Lower leg skin (tissue), 3 donors: ENCODE results near the gene MAN2A2.

Experiments
- POLR2A ChIP-seq, 2 donors: fragments of 450-650 bp; IDR thresholded peaks; one replicate each; pipeline ENCODE4 v1.6.1; 2016 to 2017; ENCODE audit warnings: antibody characterized with exemption in 2 of 2, mild to moderate bottlenecking in 1 of 2, moderate library complexity in 1 of 2
- TF ChIP-seq, protein P1 (sequence below), 3 donors: fragments of 450-650 bp; IDR thresholded peaks; one replicate each; pipeline ENCODE4 v1.5.1; 2016; ENCODE audit warnings: antibody characterized with exemption in 3 of 3, mild to moderate bottlenecking in 3 of 3, moderate library complexity in 2 of 3

- TF ChIP-seq, protein P1, sequence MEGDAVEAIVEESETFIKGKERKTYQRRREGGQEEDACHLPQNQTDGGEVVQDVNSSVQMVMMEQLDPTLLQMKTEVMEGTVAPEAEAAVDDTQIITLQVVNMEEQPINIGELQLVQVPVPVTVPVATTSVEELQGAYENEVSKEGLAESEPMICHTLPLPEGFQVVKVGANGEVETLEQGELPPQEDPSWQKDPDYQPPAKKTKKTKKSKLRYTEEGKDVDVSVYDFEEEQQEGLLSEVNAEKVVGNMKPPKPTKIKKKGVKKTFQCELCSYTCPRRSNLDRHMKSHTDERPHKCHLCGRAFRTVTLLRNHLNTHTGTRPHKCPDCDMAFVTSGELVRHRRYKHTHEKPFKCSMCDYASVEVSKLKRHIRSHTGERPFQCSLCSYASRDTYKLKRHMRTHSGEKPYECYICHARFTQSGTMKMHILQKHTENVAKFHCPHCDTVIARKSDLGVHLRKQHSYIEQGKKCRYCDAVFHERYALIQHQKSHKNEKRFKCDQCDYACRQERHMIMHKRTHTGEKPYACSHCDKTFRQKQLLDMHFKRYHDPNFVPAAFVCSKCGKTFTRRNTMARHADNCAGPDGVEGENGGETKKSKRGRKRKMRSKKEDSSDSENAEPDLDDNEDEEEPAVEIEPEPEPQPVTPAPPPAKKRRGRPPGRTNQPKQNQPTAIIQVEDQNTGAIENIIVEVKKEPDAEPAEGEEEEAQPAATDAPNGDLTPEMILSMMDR (IDR thresholded peaks at IDR 0.05): no peak
- TF ChIP-seq POLR2A (IDR thresholded peaks at IDR 0.05): no peak
Observed at GRCh38 chr15:90938261-90938660, 35.2 kb downstream of the MAN2A2 start.
